ENCODE measurements around the gene AKT3. TPM values are rescaled to one million over a fixed set of nuclear protein-coding genes. Genes with fewer than 3 reads are reported as not detected.
"Not testable (repeated sequence)": the region's sequence is repeated elsewhere in the genome, so short reads cannot be mapped to it uniquely, and the experiment has no call there.

The AKT3 gene
- total RNA-seq, 1 experiment from 2014 or later, result 133 TPM

GRCh38 chr1:243663651-243664050, 186.4 kb downstream of the AKT3 start:
- ChIA-PET POLR2A (ENCODE audit: unreplicated experiment) (no interaction called here), CTCF (no interaction called here)
- no peaks in the 10 kb centered on the region for H4K20me1 ChIP-seq (ENCODE audit: insufficient read depth)
- no peak overlapping the region for H3K4me2 ChIP-seq
- intact Hi-C loops (cut with micrococcal nuclease; ENCODE audit: unreplicated experiment), result no loop called here
- TF ChIP-seq EZH2 (IDR thresholded peaks at IDR 0.05; ENCODE audit: low read depth), result no peak
- TF ChIP-seq, protein P1, sequence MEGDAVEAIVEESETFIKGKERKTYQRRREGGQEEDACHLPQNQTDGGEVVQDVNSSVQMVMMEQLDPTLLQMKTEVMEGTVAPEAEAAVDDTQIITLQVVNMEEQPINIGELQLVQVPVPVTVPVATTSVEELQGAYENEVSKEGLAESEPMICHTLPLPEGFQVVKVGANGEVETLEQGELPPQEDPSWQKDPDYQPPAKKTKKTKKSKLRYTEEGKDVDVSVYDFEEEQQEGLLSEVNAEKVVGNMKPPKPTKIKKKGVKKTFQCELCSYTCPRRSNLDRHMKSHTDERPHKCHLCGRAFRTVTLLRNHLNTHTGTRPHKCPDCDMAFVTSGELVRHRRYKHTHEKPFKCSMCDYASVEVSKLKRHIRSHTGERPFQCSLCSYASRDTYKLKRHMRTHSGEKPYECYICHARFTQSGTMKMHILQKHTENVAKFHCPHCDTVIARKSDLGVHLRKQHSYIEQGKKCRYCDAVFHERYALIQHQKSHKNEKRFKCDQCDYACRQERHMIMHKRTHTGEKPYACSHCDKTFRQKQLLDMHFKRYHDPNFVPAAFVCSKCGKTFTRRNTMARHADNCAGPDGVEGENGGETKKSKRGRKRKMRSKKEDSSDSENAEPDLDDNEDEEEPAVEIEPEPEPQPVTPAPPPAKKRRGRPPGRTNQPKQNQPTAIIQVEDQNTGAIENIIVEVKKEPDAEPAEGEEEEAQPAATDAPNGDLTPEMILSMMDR (conservative IDR thresholded peaks at IDR 0.05), result no peak
- no peak overlapping the region for H3K4me3 ChIP-seq
- no peak overlapping the region for H3K27ac ChIP-seq
- no peak overlapping the region for H2AFZ ChIP-seq
- no TSS peak for BruUV-seq (replicated peaks)
- H3K27me3 ChIP-seq (ENCODE audit: insufficient read depth, low read depth), result no peaks in the 10 kb centered on the region
- H3K4me1 ChIP-seq (replicated peaks; ENCODE audit: insufficient read depth), result no peaks in the 10 kb centered on the region
- no peak for DNase-seq
- H3F3A ChIP-seq (ENCODE audit: insufficient read depth, low read depth), result peaks cover 4% of the 10 kb centered on the region; the same call in 1 of the 2 replicates
- no peaks in the 10 kb centered on the region for H3K9me3 ChIP-seq (ENCODE audit: insufficient read depth, low read depth)
- no peaks in the 10 kb centered on the region; the same call in 1 of the 2 replicates for H3K36me3 ChIP-seq (ENCODE audit: low read depth)
- H3K9me2 ChIP-seq (ENCODE audit: insufficient read depth), result no peaks in the 10 kb centered on the region
- no peaks in the 10 kb centered on the region for H3K79me2 ChIP-seq (ENCODE audit: low read depth)

DNA sequence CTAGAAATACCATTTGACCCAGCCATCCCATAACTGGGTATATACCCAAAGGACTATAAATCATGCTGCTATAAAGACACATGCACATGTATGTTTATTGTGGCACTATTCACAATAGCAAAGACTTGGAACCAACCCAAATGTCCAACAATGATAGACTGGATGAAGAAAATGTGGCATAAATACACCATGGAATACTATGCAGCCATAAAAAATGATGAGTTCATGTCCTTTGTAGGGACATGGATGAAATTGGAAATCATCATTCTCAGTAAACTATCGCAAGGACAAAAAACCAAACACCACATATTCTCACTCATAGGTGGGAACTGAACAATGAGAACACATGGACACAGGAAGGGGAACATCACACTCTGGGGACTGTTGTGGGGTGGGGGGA, 187.9 kb downstream of the AKT3 start:
- H3K27ac ChIP-seq; CTCF ChIA-PET; H3K27me3 ChIP-seq (ENCODE audit: insufficient read depth, low read depth); H3K4me1 ChIP-seq (replicated peaks; ENCODE audit: insufficient read depth); H2AFZ ChIP-seq; H3K9me3 ChIP-seq (ENCODE audit: insufficient read depth, low read depth); H3F3A ChIP-seq (ENCODE audit: insufficient read depth, low read depth); POLR2A ChIA-PET (ENCODE audit: unreplicated experiment); DNase-seq; intact Hi-C loops (cut with micrococcal nuclease; ENCODE audit: unreplicated experiment); H3K79me2 ChIP-seq (ENCODE audit: low read depth); H3K9me2 ChIP-seq (ENCODE audit: insufficient read depth); H3K4me3 ChIP-seq; H3K36me3 ChIP-seq (ENCODE audit: low read depth); BruUV-seq (replicated peaks); H3K4me2 ChIP-seq; H4K20me1 ChIP-seq (ENCODE audit: insufficient read depth): not testable (repeated sequence)

GRCh38 chr1:243658594-243659105, 191.4 kb downstream of the AKT3 start:
- no peaks in the 10 kb centered on the region; the same call in 1 of the 2 replicates for H3K36me3 ChIP-seq (ENCODE audit: low read depth)
- peaks cover 7% of the 10 kb centered on the region; the same call in 1 of the 2 replicates for H3K79me2 ChIP-seq (ENCODE audit: low read depth)
- DNase-seq, result peak in 1 of 2 experiments; percentile 10
- H3K4me1 ChIP-seq (replicated peaks; ENCODE audit: insufficient read depth), result no peaks in the 10 kb centered on the region
- no peak for TF ChIP-seq EZH2 (IDR thresholded peaks at IDR 0.05; ENCODE audit: low read depth)
- TF ChIP-seq, protein P1 (conservative IDR thresholded peaks at IDR 0.05), result no peak
- H3F3A ChIP-seq (ENCODE audit: insufficient read depth, low read depth), result no peaks in the 10 kb centered on the region
- intact Hi-C loops (cut with micrococcal nuclease; ENCODE audit: unreplicated experiment), result no loop called here
- H2AFZ ChIP-seq, result no peak overlapping the region
- H3K4me3 ChIP-seq, result no peak overlapping the region
- no peaks in the 10 kb centered on the region for H3K9me3 ChIP-seq (ENCODE audit: insufficient read depth, low read depth)
- peaks cover 6% of the 10 kb centered on the region for H4K20me1 ChIP-seq (ENCODE audit: insufficient read depth)
- no peak overlapping the region for H3K4me2 ChIP-seq
- no TSS peak for BruUV-seq (replicated peaks)
- POLR2A ChIA-PET (ENCODE audit: unreplicated experiment), result no interaction called here
- no peaks in the 10 kb centered on the region for H3K27me3 ChIP-seq (ENCODE audit: insufficient read depth, low read depth)
- H3K9me2 ChIP-seq (ENCODE audit: insufficient read depth), result no peaks in the 10 kb centered on the region
- CTCF ChIA-PET, result no interaction called here
- H3K27ac ChIP-seq, result no peak overlapping the region; the same call in 1 of the 2 replicates

GRCh38 chr1:243657793-243658192, 192.2 kb downstream of the AKT3 start:
- H3F3A ChIP-seq (ENCODE audit: insufficient read depth, low read depth), result no peaks in the 10 kb centered on the region
- H2AFZ ChIP-seq, result no peak overlapping the region
- DNase-seq, result no peak
- CTCF ChIA-PET, result no interaction called here
- H3K27ac ChIP-seq, result no peak overlapping the region
- H3K27me3 ChIP-seq (ENCODE audit: insufficient read depth, low read depth), result no peaks in the 10 kb centered on the region
- peaks cover 7% of the 10 kb centered on the region; the same call in 1 of the 2 replicates for H3K79me2 ChIP-seq (ENCODE audit: low read depth)
- H3K4me1 ChIP-seq (replicated peaks; ENCODE audit: insufficient read depth), result no peaks in the 10 kb centered on the region
- intact Hi-C loops (cut with micrococcal nuclease; ENCODE audit: unreplicated experiment), result no loop called here
- H3K4me2 ChIP-seq, result no peak overlapping the region
- H3K4me3 ChIP-seq, result no peak overlapping the region
- TF ChIP-seq, protein P1 (conservative IDR thresholded peaks at IDR 0.05), result no peak
- no peak for TF ChIP-seq EZH2 (IDR thresholded peaks at IDR 0.05; ENCODE audit: low read depth)
- H3K9me3 ChIP-seq (ENCODE audit: insufficient read depth, low read depth), result no peaks in the 10 kb centered on the region
- no peaks in the 10 kb centered on the region for H3K9me2 ChIP-seq (ENCODE audit: insufficient read depth)
- H3K36me3 ChIP-seq (ENCODE audit: low read depth), result no peaks in the 10 kb centered on the region; the same call in 1 of the 2 replicates
- no TSS peak for BruUV-seq (replicated peaks)
- POLR2A ChIA-PET (ENCODE audit: unreplicated experiment), result no interaction called here
- peaks cover 6% of the 10 kb centered on the region for H4K20me1 ChIP-seq (ENCODE audit: insufficient read depth)

- H2AFZ ChIP-seq; intact Hi-C loops (cut with micrococcal nuclease; ENCODE audit: unreplicated experiment); CTCF ChIA-PET; H3F3A ChIP-seq (ENCODE audit: insufficient read depth, low read depth); H3K4me3 ChIP-seq; POLR2A ChIA-PET (ENCODE audit: unreplicated experiment); H3K9me3 ChIP-seq (ENCODE audit: insufficient read depth, low read depth); H3K79me2 ChIP-seq (ENCODE audit: low read depth); DNase-seq; H3K9me2 ChIP-seq (ENCODE audit: insufficient read depth); H3K27me3 ChIP-seq (ENCODE audit: insufficient read depth, low read depth); H3K27ac ChIP-seq; H3K4me2 ChIP-seq; BruUV-seq (replicated peaks); H3K4me1 ChIP-seq (replicated peaks; ENCODE audit: insufficient read depth); H4K20me1 ChIP-seq (ENCODE audit: insufficient read depth): not testable (repeated sequence)
- peaks cover 18% of the 10 kb centered on the region for H3K36me3 ChIP-seq (ENCODE audit: low read depth)
Measured at GRCh38 chr1:243649530-243649929, 200.5 kb downstream of the AKT3 start.

Data from PC-9 (cell line).